Liver (tissue), 3 donors: ENCODE data around the gene U2AF1L4.
A peak's percentile ranks its signal among the peaks of the same experiment; 100 is the strongest.

Experiments
- CTCF ChIP-seq: fragments of 150-350 bp; IDR thresholded peaks from 2 replicates; pipeline ENCODE4 v1.5.1; 2017; ENCODE audit warnings: improper control_type of control experiment, low read depth, low read length; ENCODE audit not compliant: missing input control
- FOXA1 ChIP-seq: IDR thresholded peaks from 2 replicates; pipeline ENCODE4 v1.6.1; 2016; ENCODE audit warnings: antibody characterized with exemption
- FOXA2 ChIP-seq: IDR thresholded peaks from 2 replicates; pipeline ENCODE4 v1.6.1; 2016; ENCODE audit warnings: antibody characterized with exemption
- GABPA ChIP-seq, 2 donors: IDR thresholded peaks in 1 of 2; conservative IDR thresholded peaks in 1 of 2; 2 replicates each; pipeline ENCODE4 v1.6.1; 2016; ENCODE audit warnings: antibody characterized with exemption in 2 of 2, mild to moderate bottlenecking in 1 of 2, moderate library complexity in 1 of 2
- MAX ChIP-seq: IDR thresholded peaks from 2 replicates; pipeline ENCODE4 v1.6.1; 2016; ENCODE audit warnings: antibody characterized with exemption
- REST ChIP-seq: IDR thresholded peaks from 2 replicates; pipeline ENCODE4 v1.6.1; 2016; ENCODE audit warnings: antibody characterized with exemption, mild to moderate bottlenecking
- SP1 ChIP-seq: IDR thresholded peaks from 2 replicates; pipeline ENCODE4 v1.6.1; 2018; ENCODE audit warnings: antibody characterized with exemption, mild to moderate bottlenecking
- TAF1 ChIP-seq: conservative IDR thresholded peaks from 2 replicates; pipeline ENCODE4 v1.6.1; 2016; ENCODE audit warnings: antibody characterized with exemption, mild to moderate bottlenecking
- YY1 ChIP-seq: IDR thresholded peaks from 2 replicates; pipeline ENCODE4 v1.6.1; 2016; ENCODE audit warnings: antibody characterized with exemption, mild to moderate bottlenecking
- donor health status: healthy.
- donor health status: healthy.

- no peak for TF ChIP-seq MAX
- TF ChIP-seq CTCF: peak; percentile 99
- no peak for TF ChIP-seq GABPA (IDR thresholded peaks at IDR 0.05 in 1 of 2, conservative IDR thresholded peaks at IDR 0.05 in 1 of 2)
- peak; percentile 21 for TF ChIP-seq REST
- TF ChIP-seq FOXA2: peak; percentile 24
- TF ChIP-seq SP1: peak; percentile 26
- no peak for TF ChIP-seq FOXA1
- no peak for TF ChIP-seq TAF1
- no peak for TF ChIP-seq YY1
Observed at GRCh38 chr19:35693835-35694599, 51.2 kb downstream of the U2AF1L4 start.
